Measurements from ENCODE around the gene RALGAPA2. TPM values are rescaled to one million over a fixed set of nuclear protein-coding genes. Genes with fewer than 3 reads are reported as not detected.

RALGAPA2 gene
- total RNA-seq, 2 donors from 2014 or later, result 36.5 to 53.2 TPM

DNA sequence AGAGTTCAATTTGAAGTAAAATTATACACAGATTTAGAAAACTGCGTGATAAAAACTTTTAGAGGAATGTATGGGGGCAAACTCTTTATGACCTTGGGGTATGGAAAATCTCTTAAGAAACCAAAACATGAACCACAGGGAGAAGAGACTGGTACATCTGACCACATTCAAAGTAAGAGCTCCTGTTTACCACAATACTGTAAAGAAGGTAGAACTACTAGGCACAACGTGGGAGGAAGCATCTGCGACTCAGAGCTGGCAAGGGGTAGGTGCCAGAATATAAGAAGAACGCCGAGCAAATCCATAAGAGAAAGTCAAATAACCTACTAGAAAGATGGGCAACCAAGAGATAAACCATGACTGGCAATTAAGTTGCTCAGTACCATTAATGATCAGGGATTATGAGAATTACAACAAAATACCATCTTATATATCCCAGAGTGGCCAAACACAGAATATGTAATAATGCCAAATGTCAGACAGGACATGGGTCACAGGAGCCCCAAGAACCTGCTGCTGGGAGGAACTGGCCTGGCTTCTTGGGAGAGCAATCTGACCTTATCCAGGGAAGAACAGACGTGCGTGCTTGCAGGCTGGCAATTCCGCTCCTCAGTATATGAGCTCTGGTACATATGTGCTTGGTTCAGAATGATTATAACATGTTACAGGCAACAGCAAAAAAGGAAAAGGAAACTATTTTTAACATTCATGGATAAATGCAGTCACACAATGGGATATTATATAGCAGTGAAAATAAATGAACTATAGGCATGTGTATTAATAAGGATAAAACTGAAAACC lies 294.4 kb downstream of the RALGAPA2 start:
- H3K36me3 ChIP-seq, result no peaks in the 10 kb centered on the region
- 94% methylated on average over 8 of the region's 8 CpGs for WGBS
- TF ChIP-seq POLR2AphosphoS5 (IDR thresholded peaks at IDR 0.05) (no peak), CTCF (IDR thresholded peaks at IDR 0.05) (no peak), POLR2A (IDR thresholded peaks at IDR 0.05) (no peak)
- DNase-seq (ENCODE audit: low spot score), result no peak
- no peaks in the 10 kb centered on the region for H3K9me3 ChIP-seq
- H3K4me3 ChIP-seq, result no peak overlapping the region
- intact Hi-C loops (cut with DNase I), result no loop called here
- no peaks in the 10 kb centered on the region for H3K27me3 ChIP-seq (replicated peaks; ENCODE audit: insufficient read depth)
- no peaks in the 10 kb centered on the region for H3K4me1 ChIP-seq (replicated peaks)
- H3K27ac ChIP-seq, result no peak overlapping the region

- intact Hi-C loops (cut with DNase I), result no loop called here
- H3K4me3 ChIP-seq, result no peak overlapping the region
These were observed 297.1 kb downstream of the RALGAPA2 start for GRCh38 chr20:20415321-20415720.

DNA sequence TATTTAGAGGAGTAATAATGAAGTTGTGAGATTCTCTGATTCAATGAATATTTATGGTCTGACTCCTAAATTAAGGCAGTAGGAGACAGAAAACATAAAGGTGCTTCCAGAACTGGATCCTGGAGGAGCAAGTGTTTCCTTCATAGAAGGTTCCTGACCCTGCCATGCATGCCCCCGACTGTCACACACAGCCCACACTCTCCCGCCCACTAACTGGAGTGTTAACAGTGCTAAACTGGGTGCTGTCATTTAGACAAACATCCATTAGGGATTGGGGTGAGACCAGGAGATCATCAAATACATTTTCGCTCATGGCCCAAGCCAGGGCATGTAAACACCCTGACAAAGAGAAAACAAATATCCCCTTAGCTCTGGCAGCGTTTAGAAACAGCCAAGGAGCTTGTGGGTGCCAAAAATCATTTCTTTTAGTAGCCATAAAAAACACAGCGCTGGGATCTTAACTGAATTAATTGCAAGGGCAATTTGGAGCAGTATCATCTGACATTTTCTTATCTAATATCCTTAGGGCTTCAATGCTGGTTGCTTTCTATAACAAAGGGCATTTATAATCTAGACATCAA lies 297.7 kb downstream of the RALGAPA2 start:
- Histone ChIP-seq H3K36me3 (no peaks in the 10 kb centered on the region), H3K9me3 (no peaks in the 10 kb centered on the region), H3K27me3 (replicated peaks; ENCODE audit: insufficient read depth) (no peaks in the 10 kb centered on the region), H3K27ac (no peak overlapping the region), H3K4me3 (no peak overlapping the region), H3K4me1 (replicated peaks) (no peaks in the 10 kb centered on the region)
- WGBS, result 44% methylated on average over 5 of the region's 5 CpGs
- intact Hi-C loops (cut with DNase I), result no loop called here
- DNase-seq (ENCODE audit: low spot score), result no peak
- TF ChIP-seq POLR2A (IDR thresholded peaks at IDR 0.05) (no peak), POLR2AphosphoS5 (IDR thresholded peaks at IDR 0.05) (no peak), CTCF (IDR thresholded peaks at IDR 0.05) (no peak)

More at GRCh38 chr20:20415321-20415720, 297.1 kb downstream of the RALGAPA2 start:
- TF ChIP-seq CTCF (IDR thresholded peaks at IDR 0.05), result no peak
- no peak for TF ChIP-seq POLR2A (IDR thresholded peaks at IDR 0.05)
- no peak for TF ChIP-seq POLR2AphosphoS5 (IDR thresholded peaks at IDR 0.05)
- Histone ChIP-seq H3K9me3 (no peaks in the 10 kb centered on the region), H3K27ac (no peak overlapping the region), H3K4me1 (replicated peaks) (no peaks in the 10 kb centered on the region), H3K36me3 (no peaks in the 10 kb centered on the region), H3K27me3 (replicated peaks; ENCODE audit: insufficient read depth) (no peaks in the 10 kb centered on the region)
- DNase-seq (ENCODE audit: low spot score), result no peak
- 77% methylated on average over 1 of the region's 1 CpG for WGBS

- H3K4me3 ChIP-seq, result no peak overlapping the region
- DNase-seq (ENCODE audit: low spot score), result no peak
- no peaks in the 10 kb centered on the region for H3K9me3 ChIP-seq
- 89% methylated on average over 21 of the region's 21 CpGs for WGBS
- no peaks in the 10 kb centered on the region for H3K4me1 ChIP-seq (replicated peaks)
- intact Hi-C loops (cut with DNase I), result no loop called here
- no peaks in the 10 kb centered on the region for H3K36me3 ChIP-seq
- no peaks in the 10 kb centered on the region for H3K27me3 ChIP-seq (replicated peaks; ENCODE audit: insufficient read depth)
- no peak overlapping the region for H3K27ac ChIP-seq
- no peak for TF ChIP-seq POLR2A (IDR thresholded peaks at IDR 0.05)
These were observed 298.6 kb downstream of the RALGAPA2 start for GRCh38 chr20:20413810-20414281.

GRCh38 chr20:20412750-20413149 lies 299.7 kb downstream of the RALGAPA2 start:
- intact Hi-C loops (cut with DNase I), result no loop called here
- no peak for TF ChIP-seq POLR2AphosphoS5 (IDR thresholded peaks at IDR 0.05)
- TF ChIP-seq POLR2A (IDR thresholded peaks at IDR 0.05), result no peak
- TF ChIP-seq CTCF (IDR thresholded peaks at IDR 0.05), result no peak
- Histone ChIP-seq H3K36me3 (no peaks in the 10 kb centered on the region), H3K27ac (no peak overlapping the region), H3K9me3 (no peaks in the 10 kb centered on the region), H3K4me1 (replicated peaks) (no peaks in the 10 kb centered on the region), H3K27me3 (replicated peaks; ENCODE audit: insufficient read depth) (no peaks in the 10 kb centered on the region), H3K4me3 (no peak overlapping the region)
- no peak for DNase-seq (ENCODE audit: low spot score)
- WGBS, result 72% methylated on average over 9 of the region's 9 CpGs
